DMS114 treated with DMSO at 0.1 percent for 48 hours (cell line): Measurements from ENCODE around the gene PTPRK.
"Not testable (repeated sequence)": the region's sequence is repeated elsewhere in the genome, so short reads cannot be mapped to it uniquely, and the experiment has no call there.

Experiments
- DNase-seq: peaks from one replicate; lab custom pipeline; 2025; ENCODE audit not compliant: unreplicated experiment; lab: John Stamatoyannopoulos, UW

PTPRK gene

GRCh38 chr6:128491610-128492206, 28.7 kb downstream of the PTPRK start:
- DNase-seq: no peak

- DNase-seq: no peak
These were observed 29.3 kb downstream of the PTPRK start for GRCh38 chr6:128491100-128491581.

- no peak for DNase-seq
These were observed 32.7 kb downstream of the PTPRK start for GRCh38 chr6:128487746-128488145.

GRCh38 chr6:128487055-128487454, 33.3 kb downstream of the PTPRK start:
- DNase-seq: no peak

GRCh38 chr6:128486580-128486979, 33.8 kb downstream of the PTPRK start:
- not testable (repeated sequence) for DNase-seq

GRCh38 chr6:128483472-128484135, 36.8 kb downstream of the PTPRK start:
- no peak for DNase-seq

GRCh38 chr6:128482642-128483041, 37.8 kb downstream of the PTPRK start:
- no peak for DNase-seq

GRCh38 chr6:128479991-128480390, 40.4 kb downstream of the PTPRK start:
- no peak for DNase-seq

GRCh38 chr6:128479048-128479666, 41.2 kb downstream of the PTPRK start:
- no peak for DNase-seq

- DNase-seq: no peak
These were observed 42.0 kb downstream of the PTPRK start for GRCh38 chr6:128478230-128479047.

GRCh38 chr6:128474933-128475332, 45.5 kb downstream of the PTPRK start:
- DNase-seq: no peak

GRCh38 chr6:128474481-128474880, 45.9 kb downstream of the PTPRK start:
- DNase-seq: no peak

GRCh38 chr6:128471907-128472306, 48.5 kb downstream of the PTPRK start:
- DNase-seq: no peak

GRCh38 chr6:128465368-128466343, 54.7 kb downstream of the PTPRK start:
- no peak for DNase-seq

- DNase-seq: no peak
These were observed 55.6 kb downstream of the PTPRK start for GRCh38 chr6:128464790-128465189.

- no peak for DNase-seq
These were observed 56.5 kb downstream of the PTPRK start for GRCh38 chr6:128463942-128464341.

- DNase-seq: no peak
These were observed 58.9 kb downstream of the PTPRK start for GRCh38 chr6:128461501-128461900.

GRCh38 chr6:128456510-128457230, 63.7 kb downstream of the PTPRK start:
- no peak for DNase-seq

GRCh38 chr6:128455959-128456358, 64.4 kb downstream of the PTPRK start:
- no peak for DNase-seq

- no peak for DNase-seq
These were observed 67.7 kb downstream of the PTPRK start for GRCh38 chr6:128452713-128453112.
